ENCODE results near the gene FMNL3.

Gene FMNL3, protein sequence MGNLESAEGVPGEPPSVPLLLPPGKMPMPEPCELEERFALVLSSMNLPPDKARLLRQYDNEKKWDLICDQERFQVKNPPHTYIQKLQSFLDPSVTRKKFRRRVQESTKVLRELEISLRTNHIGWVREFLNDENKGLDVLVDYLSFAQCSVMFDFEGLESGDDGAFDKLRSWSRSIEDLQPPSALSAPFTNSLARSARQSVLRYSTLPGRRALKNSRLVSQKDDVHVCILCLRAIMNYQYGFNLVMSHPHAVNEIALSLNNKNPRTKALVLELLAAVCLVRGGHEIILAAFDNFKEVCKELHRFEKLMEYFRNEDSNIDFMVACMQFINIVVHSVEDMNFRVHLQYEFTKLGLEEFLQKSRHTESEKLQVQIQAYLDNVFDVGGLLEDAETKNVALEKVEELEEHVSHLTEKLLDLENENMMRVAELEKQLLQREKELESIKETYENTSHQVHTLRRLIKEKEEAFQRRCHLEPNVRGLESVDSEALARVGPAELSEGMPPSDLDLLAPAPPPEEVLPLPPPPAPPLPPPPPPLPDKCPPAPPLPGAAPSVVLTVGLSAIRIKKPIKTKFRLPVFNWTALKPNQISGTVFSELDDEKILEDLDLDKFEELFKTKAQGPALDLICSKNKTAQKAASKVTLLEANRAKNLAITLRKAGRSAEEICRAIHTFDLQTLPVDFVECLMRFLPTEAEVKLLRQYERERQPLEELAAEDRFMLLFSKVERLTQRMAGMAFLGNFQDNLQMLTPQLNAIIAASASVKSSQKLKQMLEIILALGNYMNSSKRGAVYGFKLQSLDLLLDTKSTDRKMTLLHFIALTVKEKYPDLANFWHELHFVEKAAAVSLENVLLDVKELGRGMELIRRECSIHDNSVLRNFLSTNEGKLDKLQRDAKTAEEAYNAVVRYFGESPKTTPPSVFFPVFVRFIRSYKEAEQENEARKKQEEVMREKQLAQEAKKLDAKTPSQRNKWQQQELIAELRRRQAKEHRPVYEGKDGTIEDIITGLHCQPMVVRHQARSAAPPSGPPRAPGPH

DNA sequence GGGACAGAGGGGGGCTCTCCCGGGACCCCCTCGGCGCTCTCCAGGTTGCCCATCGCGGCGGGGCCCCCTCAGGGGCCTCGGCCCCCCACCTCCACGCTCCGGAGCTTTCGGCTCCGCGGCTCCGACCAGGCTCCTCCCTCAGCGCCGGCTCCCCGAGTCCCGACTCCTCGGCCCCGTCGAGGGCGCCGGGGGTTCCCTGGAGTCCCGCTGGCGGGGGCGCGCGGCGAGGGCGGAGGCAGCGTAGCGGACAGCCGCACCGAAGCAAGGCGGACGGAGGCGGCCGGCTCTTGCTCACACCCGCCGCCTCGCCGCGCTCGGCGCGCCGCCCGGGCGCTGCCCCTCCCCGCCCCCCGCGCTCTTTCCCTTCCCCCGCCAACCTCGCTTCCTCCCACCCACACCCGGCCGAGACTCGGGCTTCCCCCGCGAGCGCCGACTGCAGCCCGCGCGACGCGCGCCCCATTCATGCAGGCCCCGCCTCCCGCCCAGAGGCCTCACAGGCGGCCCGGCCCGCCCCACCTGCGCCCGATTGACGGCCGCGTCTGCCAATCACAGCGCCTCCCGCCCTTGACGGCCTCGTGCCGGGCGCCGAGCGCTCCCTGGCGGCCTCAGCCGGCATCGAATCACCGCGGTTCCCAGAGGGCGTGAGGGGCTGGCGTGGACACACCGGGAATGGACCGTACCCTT is at the start of gene FMNL3:
Gene FMNL3, minus strand, starts transcription at position 278 of the 684 bp plus-strand sequence. Its CDS starts 225 bp downstream, at position 53.
- Histone ChIP-seq H3K4me3 (peak within 1 kb of the TSS; percentile 88), H3K27ac (peak within 1 kb of the TSS; percentile 97 to 98)
- peak; percentile 90 for TF ChIP-seq CTCF (IDR thresholded peaks at IDR 0.05)
- DNase-seq (ENCODE audit: low spot score), result peak; percentile 98

GRCh38 chr12:49750996-49751393 is 43.8 kb upstream of the FMNL3 start:
- DNase-seq (ENCODE audit: low spot score), result no peak
- H3K27ac ChIP-seq, result no peak overlapping the region
- H3K4me3 ChIP-seq, result no peak overlapping the region
- TF ChIP-seq CTCF (IDR thresholded peaks at IDR 0.05), result no peak

- DNase-seq (ENCODE audit: low spot score), result no peak
- Histone ChIP-seq H3K4me3 (no peak overlapping the region), H3K27ac (no peak overlapping the region)
- TF ChIP-seq CTCF (IDR thresholded peaks at IDR 0.05), result no peak
Observed at GRCh38 chr12:49750027-49750995, 43.1 kb upstream of the FMNL3 start.

GRCh38 chr12:49748800-49749199 is 41.6 kb upstream of the FMNL3 start:
- Histone ChIP-seq H3K27ac (no peak overlapping the region), H3K4me3 (peak overlapping the region; percentile 10)
- TF ChIP-seq CTCF (IDR thresholded peaks at IDR 0.05), result no peak
- no peak for DNase-seq (ENCODE audit: low spot score)

DNA sequence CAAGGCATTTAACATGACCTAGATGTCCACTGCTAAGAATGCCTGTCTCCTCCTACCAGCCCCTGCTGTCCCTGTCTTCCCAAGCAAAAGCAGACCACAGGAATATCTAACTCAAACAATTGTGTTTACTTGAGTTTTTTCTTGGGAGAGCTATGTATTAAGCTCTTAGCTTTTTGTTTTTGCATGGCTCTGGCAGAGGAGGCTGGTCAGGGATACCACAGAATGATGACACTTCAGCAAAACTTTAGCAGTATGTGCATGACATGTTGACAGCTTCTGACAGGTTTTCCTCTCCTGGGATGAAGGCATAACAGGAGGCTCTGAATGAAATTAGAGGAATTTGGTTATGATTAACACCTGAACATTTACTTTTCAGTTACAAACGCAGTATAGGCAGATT is 41.1 kb upstream of the FMNL3 start:
- H3K27ac ChIP-seq, result no peak overlapping the region
- DNase-seq (ENCODE audit: low spot score), result no peak
- no peak for TF ChIP-seq CTCF (IDR thresholded peaks at IDR 0.05)
- no peak overlapping the region for H3K4me3 ChIP-seq
